Kidney (tissue), 14 donors: Measurements from ENCODE around the gene TOE1. TPM values are rescaled to one million over a fixed set of nuclear protein-coding genes. Genes with fewer than 3 reads are reported as not detected.

ENCODE experiments used
- DNase-seq, 5 donors: peaks; one replicate each; pipeline ENCODE4 v3.0.0-alpha.2; 2013 to 2020
- FAIRE-seq: peaks from 2 replicates; lab custom pipeline; 2012; peaks lifted over from hg19 to GRCh38; lab: Jason Lieb, UNC
- H3K27ac ChIP-seq, 2 donors: one replicate each; pipeline ENCODE4 v1.7.0; 2013; ENCODE audit warnings: low read depth in 2 of 2, low read length in 2 of 2, inconsistent platforms in 1 of 2
- H3K27me3 ChIP-seq: one replicate; pipeline ENCODE4 v1.7.1; 2013; ENCODE audit warnings: low read length, inconsistent platforms; ENCODE audit not compliant: control insufficient read depth, insufficient read depth
- H3K36me3 ChIP-seq, 3 donors: one replicate each; pipeline versions ENCODE4 v1.7.0 to v1.7.1; 2013; ENCODE audit warnings: low read length in 3 of 3, control low read depth in 1 of 3, inconsistent platforms in 1 of 3; ENCODE audit not compliant: insufficient read depth in 3 of 3, control insufficient read depth in 2 of 3
- H3K4me1 ChIP-seq, 3 donors: one replicate each; pipeline versions ENCODE4 v1.7.0 to v1.7.1; 2013; ENCODE audit warnings: low read length in 3 of 3, inconsistent platforms in 1 of 3, low read depth in 1 of 3; ENCODE audit not compliant: control insufficient read depth in 2 of 3, insufficient read depth in 2 of 3
- H3K4me3 ChIP-seq, 3 donors: one replicate each; pipeline versions ENCODE4 v1.7.0 to v1.8.1; 2013; ENCODE audit warnings: low read length in 3 of 3, control low read depth in 1 of 3, inconsistent platforms in 1 of 3
- H3K9ac ChIP-seq, 3 donors: one replicate each; pipeline versions ENCODE4 v1.7.0 to v1.7.1; 2013; ENCODE audit warnings: low read length in 3 of 3, control low read depth in 1 of 3, inconsistent platforms in 1 of 3
- H3K9me3 ChIP-seq, 3 donors: one replicate each; pipeline versions ENCODE4 v1.7.0 to v1.7.1; 2013; ENCODE audit warnings: low read length in 3 of 3, control low read depth in 1 of 3, inconsistent platforms in 1 of 3; ENCODE audit not compliant: control insufficient read depth in 2 of 3, insufficient read depth in 1 of 3
- CTCF ChIP-seq: IDR thresholded peaks from 3 replicates; pipeline ENCODE4 v1.5.1; 2012; ENCODE audit warnings: mild to moderate bottlenecking, moderate library complexity, borderline replicate concordance; ENCODE audit not compliant: insufficient read depth; ENCODE audit errors: extremely low read depth
- intact Hi-C: fragments of 100-400 bp; cut with DNase I; formaldehyde crosslinking; loops from one replicate; pipeline ENCODE4 v1.11.1; 2022
- polyA plus RNA-seq: library from polyadenylated mRNA; stranded (reverse); fragments of 350-450 nt; fragmentation: Illumina TruSeq; extraction: RNeasy Lipid Tissue Mini Kit (QIAGEN cat#74804); gene quantifications from one replicate; pipeline ENCODE4 v1.2.3, GENCODE V29; 2014; ENCODE audit warnings: low read depth, low replicate concordance; ENCODE audit not compliant: insufficient read depth
- total RNA-seq: library from RNA; stranded (reverse); fragmentation: NEBNext Ultra II Directional; extraction: Animal tissue kit (Norgen Biotek cat#: 25700); gene quantifications from one replicate; pipeline ENCODE4 v1.2.1, GENCODE V29; 2021
- donor health status: control.
- donor health status: control.
- donor health status: control.
- donor health status: control.
- donor health status: control.
- donor health status: DM: yes; HTN: yes; CAD: no.
- donor health status: Normal renal cell carcinoma (clear cell type).

TOE1 gene
- total and polyA plus RNA-seq, 2 donors from 2014 or later: 7.3 to 10.4 TPM

GRCh38 chr1:45375104-45376090 is 35.4 kb downstream of the TOE1 start:
- Histone ChIP-seq H3K4me1 (no peaks in the 10 kb centered on the region), H3K27ac (no peak overlapping the region), H3K36me3 (no peaks in the 10 kb centered on the region), H3K9ac (no peak overlapping the region), H3K27me3 (no peaks in the 10 kb centered on the region), H3K9me3 (no peaks in the 10 kb centered on the region), H3K4me3 (no peak overlapping the region)
- DNase-seq (no peak), FAIRE-seq (no peak)
- intact Hi-C loops: no loop called here
- TF ChIP-seq CTCF: no peak

GRCh38 chr1:45378184-45378583 is 38.2 kb downstream of the TOE1 start:
- Histone ChIP-seq H3K36me3 (no peaks in the 10 kb centered on the region), H3K4me3 (no peak overlapping the region), H3K4me1 (no peaks in the 10 kb centered on the region), H3K9ac (no peak overlapping the region), H3K9me3 (no peaks in the 10 kb centered on the region), H3K27ac (no peak overlapping the region), H3K27me3 (no peaks in the 10 kb centered on the region)
- no peak for DNase-seq
- intact Hi-C loops: no loop called here
- no peak for TF ChIP-seq CTCF
- FAIRE-seq: no peak

GRCh38 chr1:45379524-45379923 is 39.6 kb downstream of the TOE1 start:
- FAIRE-seq (no peak), DNase-seq (no peak)
- intact Hi-C loops: no loop called here
- TF ChIP-seq CTCF: no peak
- H3K9me3 ChIP-seq: no peaks in the 10 kb centered on the region
- H3K4me1 ChIP-seq: no peaks in the 10 kb centered on the region
- no peaks in the 10 kb centered on the region for H3K36me3 ChIP-seq
- no peaks in the 10 kb centered on the region for H3K27me3 ChIP-seq
- H3K27ac ChIP-seq: no peak overlapping the region
- H3K4me3 ChIP-seq: no peak overlapping the region
- H3K9ac ChIP-seq: no peak overlapping the region
